ENCODE data around the gene CREBRF.

- TF ChIP-seq CTCF (IDR thresholded peaks at IDR 0.05) = no peak
- no peak for TF ChIP-seq POLR2A (IDR thresholded peaks at IDR 0.05)
These were observed 26.6 kb upstream of the CREBRF start for GRCh38 chr5:173029499-173029921.

All from right lobe of liver (tissue), 4 donors.